ENCODE results near the gene PRELID1. TPM values are rescaled to one million over a fixed set of nuclear protein-coding genes. Genes with fewer than 3 reads are reported as not detected.

Gene PRELID1
- polyA plus RNA-seq, 3 donors, result 264 to 510 (median 490) TPM

DNA sequence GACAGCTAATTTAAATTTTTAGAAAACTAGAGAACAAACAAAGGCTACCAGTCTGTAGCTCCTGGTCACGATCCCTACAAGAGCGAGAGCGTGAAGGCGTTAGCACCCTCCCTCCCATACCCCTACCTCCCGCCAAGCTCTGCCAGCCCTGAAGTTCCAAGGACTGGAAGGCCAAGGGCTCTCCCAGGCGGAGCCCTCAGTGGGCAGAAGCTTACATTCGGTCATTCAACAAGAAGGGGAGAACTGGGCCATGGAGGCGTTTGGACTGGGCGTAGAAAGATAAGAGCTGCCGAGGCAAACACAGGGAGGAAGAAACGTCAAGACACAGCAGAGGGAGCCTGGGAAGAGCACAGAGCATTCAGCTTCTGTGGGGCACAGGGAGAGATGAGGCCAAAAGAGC is 5.1 kb downstream of the PRELID1 start:
- H4K20me1 ChIP-seq (ENCODE audit: insufficient read depth, low read length), result peaks cover 65% of the 10 kb centered on the region
- DNase-seq, result no peak
- H2AFZ ChIP-seq (ENCODE audit: insufficient read depth, low read depth, low read length, poor library complexity, severe bottlenecking), result no peak overlapping the region
- intact Hi-C loops (cut with micrococcal nuclease), result loop anchor here in 1 of 2 donors (5.0 to 10.0 kb wide), 3 partner anchors 44 to 286 kb away; partner anchors contain the start of genes LMAN2 and TMED9
- Mint-ChIP-seq H3K27me3 (ENCODE audit: low read depth in 3 of 3) (peaks cover 0 to under 1% (median 0%) of the 10 kb centered on the region in 3 donors), H3K36me3 (peaks cover 24 to 38% of the 10 kb centered on the region in 2 donors), H3K4me1 (peaks cover 83% of the 10 kb centered on the region), H3K4me3 (peak overlapping the region; percentile 27 to 43), H3K27ac (peak overlapping the region; percentile 67 to 99 (median 96)), H3K9me3 (peaks cover 0 to 3% (median 0%) of the 10 kb centered on the region in 7 donors)
- H3K27ac ChIP-seq (ENCODE audit: low read depth in 1 of 2, low read length in 2 of 2), result peak overlapping the region; percentile 95 to 98
- H3K36me3 ChIP-seq (replicated peaks in 1 of 2; ENCODE audit: control insufficient read depth in 1 of 2, insufficient read depth in 2 of 2, low read length in 2 of 2), result peaks cover 17 to 19% of the 10 kb centered on the region in 2 donors
- H3K27me3 ChIP-seq (ENCODE audit: control insufficient read depth in 2 of 2, insufficient read depth in 2 of 2, low read length in 2 of 2), result no peaks in the 10 kb centered on the region
- H3K9me3 ChIP-seq (replicated peaks in 1 of 2; ENCODE audit: control insufficient read depth in 1 of 2, insufficient read depth in 1 of 2, low read length in 2 of 2), result no peaks in the 10 kb centered on the region
- TF ChIP-seq, protein P1, sequence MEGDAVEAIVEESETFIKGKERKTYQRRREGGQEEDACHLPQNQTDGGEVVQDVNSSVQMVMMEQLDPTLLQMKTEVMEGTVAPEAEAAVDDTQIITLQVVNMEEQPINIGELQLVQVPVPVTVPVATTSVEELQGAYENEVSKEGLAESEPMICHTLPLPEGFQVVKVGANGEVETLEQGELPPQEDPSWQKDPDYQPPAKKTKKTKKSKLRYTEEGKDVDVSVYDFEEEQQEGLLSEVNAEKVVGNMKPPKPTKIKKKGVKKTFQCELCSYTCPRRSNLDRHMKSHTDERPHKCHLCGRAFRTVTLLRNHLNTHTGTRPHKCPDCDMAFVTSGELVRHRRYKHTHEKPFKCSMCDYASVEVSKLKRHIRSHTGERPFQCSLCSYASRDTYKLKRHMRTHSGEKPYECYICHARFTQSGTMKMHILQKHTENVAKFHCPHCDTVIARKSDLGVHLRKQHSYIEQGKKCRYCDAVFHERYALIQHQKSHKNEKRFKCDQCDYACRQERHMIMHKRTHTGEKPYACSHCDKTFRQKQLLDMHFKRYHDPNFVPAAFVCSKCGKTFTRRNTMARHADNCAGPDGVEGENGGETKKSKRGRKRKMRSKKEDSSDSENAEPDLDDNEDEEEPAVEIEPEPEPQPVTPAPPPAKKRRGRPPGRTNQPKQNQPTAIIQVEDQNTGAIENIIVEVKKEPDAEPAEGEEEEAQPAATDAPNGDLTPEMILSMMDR (IDR thresholded peaks at IDR 0.05), result no peak
- peak overlapping the region in 1 of 3 experiments; percentile 97 for H3K4me3 ChIP-seq (replicated peaks in 1 of 3; ENCODE audit: low read depth in 2 of 3, low read length in 3 of 3)
- no peak overlapping the region for H3K9ac ChIP-seq (ENCODE audit: insufficient read depth, low read length, poor library complexity, severe bottlenecking)
- 85% methylated on average over 9 of the region's 11 CpGs for WGBS (ENCODE audit: insufficient coverage)
- H3K4me2 ChIP-seq (replicated peaks; ENCODE audit: extremely low read depth, low read length, poor library complexity, severe bottlenecking), result peak overlapping the region; percentile 100
- peaks cover 90 to 98% of the 10 kb centered on the region in 2 donors for H3K4me1 ChIP-seq (ENCODE audit: control insufficient read depth in 1 of 2, insufficient read depth in 2 of 2, low read length in 2 of 2)
- H3K79me2 ChIP-seq (ENCODE audit: insufficient read depth, low read length), result peaks cover 90% of the 10 kb centered on the region

DNA sequence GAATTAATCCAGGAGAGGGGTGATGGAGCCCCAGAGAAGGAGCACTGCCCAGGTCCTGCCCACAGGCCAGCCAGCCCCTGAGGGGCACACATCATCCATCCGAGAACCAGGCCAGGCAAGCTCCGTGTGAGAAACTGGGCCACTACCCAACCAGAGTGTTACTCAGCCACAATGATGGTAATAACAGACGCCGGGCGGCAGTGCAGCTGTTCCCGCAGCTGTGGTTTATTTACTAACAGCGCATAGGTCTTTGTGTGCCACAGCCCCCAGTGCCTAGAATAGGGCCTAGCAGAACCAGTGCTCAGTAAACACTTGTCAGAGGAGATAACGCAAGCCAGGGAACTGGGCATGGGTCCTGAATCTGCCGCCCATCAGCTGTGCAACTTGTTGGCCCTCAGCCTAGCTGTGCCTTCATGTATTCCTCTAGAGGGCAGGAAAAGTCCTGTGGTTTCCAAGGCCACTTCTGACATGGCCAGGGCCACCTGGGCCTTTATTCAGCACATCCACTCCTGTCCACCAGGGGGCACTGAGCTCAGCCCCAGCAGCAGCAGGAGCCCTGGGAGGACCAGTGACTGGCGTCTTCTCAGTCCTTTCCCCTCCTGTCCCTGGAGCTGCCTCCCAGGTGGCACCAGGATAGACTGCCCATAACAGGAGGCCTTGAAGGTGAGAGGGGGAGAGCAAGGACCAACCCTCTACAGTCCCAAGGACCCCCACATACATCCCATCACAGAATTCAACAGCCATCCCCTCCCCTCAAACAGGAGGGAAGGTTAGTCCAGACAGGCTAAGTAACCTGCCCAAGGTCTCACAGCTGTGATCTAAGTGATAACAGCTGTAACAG is 6.0 kb downstream of the PRELID1 start:
- intact Hi-C loops (cut with micrococcal nuclease), result loop anchor here (5.0 to 10.0 kb wide), 6 partner anchors 38 to 285 kb away; partner anchors contain the start of genes TMED9 (in 2 of the 2), DOK3 (in 1 of the 2), LMAN2 (in 1 of the 2) and PDLIM7 (in 1 of the 2)
- Histone ChIP-seq H3K9ac (ENCODE audit: insufficient read depth, low read length, poor library complexity, severe bottlenecking) (peak overlapping the region; percentile 15), H3K4me1 (ENCODE audit: control insufficient read depth in 1 of 2, insufficient read depth in 2 of 2, low read length in 2 of 2) (peaks cover 86 to 96% of the 10 kb centered on the region in 2 donors), H3K27ac (ENCODE audit: low read depth in 1 of 2, low read length in 2 of 2) (peak overlapping the region; percentile 16 to 95), H2AFZ (ENCODE audit: insufficient read depth, low read depth, low read length, poor library complexity, severe bottlenecking) (no peak overlapping the region), H3K36me3 (replicated peaks in 1 of 2; ENCODE audit: control insufficient read depth in 1 of 2, insufficient read depth in 2 of 2, low read length in 2 of 2) (peaks cover 17 to 19% of the 10 kb centered on the region in 2 donors), H3K79me2 (ENCODE audit: insufficient read depth, low read length) (peaks cover 90% of the 10 kb centered on the region), H3K4me2 (replicated peaks; ENCODE audit: extremely low read depth, low read length, poor library complexity, severe bottlenecking) (peak overlapping the region; percentile 100), H3K4me3 (replicated peaks in 1 of 3; ENCODE audit: low read depth in 2 of 3, low read length in 3 of 3) (peak overlapping the region in 1 of 3 experiments; percentile 97), H3K9me3 (replicated peaks in 1 of 2; ENCODE audit: control insufficient read depth in 1 of 2, insufficient read depth in 1 of 2, low read length in 2 of 2) (no peaks in the 10 kb centered on the region), H4K20me1 (ENCODE audit: insufficient read depth, low read length) (peaks cover 57% of the 10 kb centered on the region), H3K27me3 (ENCODE audit: control insufficient read depth in 2 of 2, insufficient read depth in 2 of 2, low read length in 2 of 2) (no peaks in the 10 kb centered on the region)
- Mint-ChIP-seq H3K27me3 (ENCODE audit: low read depth in 3 of 3) (peaks cover 0 to 1% (median 0%) of the 10 kb centered on the region in 3 donors), H3K4me3 (peak overlapping the region; percentile 27 to 43), H3K27ac (peak overlapping the region; percentile 34 to 98 (median 80)), H3K4me1 (peaks cover 82% of the 10 kb centered on the region), H3K9me3 (peaks cover 0 to 3% (median 0%) of the 10 kb centered on the region in 7 donors), H3K36me3 (peaks cover 24 to 31% of the 10 kb centered on the region in 2 donors)
- TF ChIP-seq, protein P1 (IDR thresholded peaks at IDR 0.05), result peak; percentile 96
- WGBS (ENCODE audit: insufficient coverage), result 27% methylated on average over 9 of the region's 10 CpGs
- DNase-seq, result peak; percentile 57 to 72 (median 62)

Data from CD14-positive monocyte (primary cell).